Fibroblast of skin of right quadriceps (primary cell): Measurements from ENCODE around the gene TOX2.

ENCODE experiments used
- DNase-seq: peaks from one replicate; pipeline ENCODE4 v3.0.0-alpha.2; 2013

Gene TOX2

GRCh38 chr20:43982886-43983285, 68.2 kb downstream of the TOX2 start:
- DNase-seq = no peak

- no peak for DNase-seq
Observed at GRCh38 chr20:43983359-43983758, 68.7 kb downstream of the TOX2 start.

- DNase-seq = no peak
Observed at GRCh38 chr20:43983904-43984361, 69.3 kb downstream of the TOX2 start.

- no peak for DNase-seq
Observed at GRCh38 chr20:43984587-43984986, 69.9 kb downstream of the TOX2 start.

GRCh38 chr20:43985121-43985520, 70.5 kb downstream of the TOX2 start:
- DNase-seq = no peak

- DNase-seq = no peak
Observed at GRCh38 chr20:43985608-43986316, 71.1 kb downstream of the TOX2 start.

- no peak for DNase-seq
Observed at GRCh38 chr20:43987018-43987417, 72.4 kb downstream of the TOX2 start.

GRCh38 chr20:43987531-43987930, 72.9 kb downstream of the TOX2 start:
- no peak for DNase-seq

GRCh38 chr20:43988451-43988850, 73.8 kb downstream of the TOX2 start:
- no peak for DNase-seq

- peak; percentile 37 for DNase-seq
Observed at GRCh38 chr20:43988867-43989266, 74.2 kb downstream of the TOX2 start.

GRCh38 chr20:43991261-43991660, 76.6 kb downstream of the TOX2 start:
- DNase-seq = no peak

GRCh38 chr20:43991982-43992381, 77.3 kb downstream of the TOX2 start:
- DNase-seq = no peak

GRCh38 chr20:43992885-43993284, 78.2 kb downstream of the TOX2 start:
- no peak for DNase-seq

- DNase-seq = peak; percentile 42
Observed at GRCh38 chr20:43993560-43993959, 78.9 kb downstream of the TOX2 start.

- DNase-seq = peak; percentile 44
Observed at GRCh38 chr20:43994486-43995100, 79.9 kb downstream of the TOX2 start.

- DNase-seq = no peak
Observed at GRCh38 chr20:43995645-43996044, 81.0 kb downstream of the TOX2 start.

GRCh38 chr20:43996240-43996930, 81.7 kb downstream of the TOX2 start:
- no peak for DNase-seq

GRCh38 chr20:43999848-44000247, 85.2 kb downstream of the TOX2 start:
- no peak for DNase-seq

GRCh38 chr20:44001667-44002596, 87.3 kb downstream of the TOX2 start:
- DNase-seq = no peak

GRCh38 chr20:44002861-44003260, 88.2 kb downstream of the TOX2 start:
- DNase-seq = no peak

- no peak for DNase-seq
Observed at GRCh38 chr20:44003609-44004008, 89.0 kb downstream of the TOX2 start.

GRCh38 chr20:44004306-44004915, 89.8 kb downstream of the TOX2 start:
- DNase-seq = no peak
